HEK293 (cell line): Measurements from ENCODE around the gene LRCH1.

Experiments used
- CTCF ChIA-PET: fragments of 350-600 bp; formaldehyde crosslinking; extraction: SDS; loops from one replicate; lab custom pipeline; 2021; ENCODE audit warnings: antibody characterized with exemption; lab: Yijun Ruan, JAX
- POLR2A ChIA-PET: fragments of 300-600 bp; formaldehyde crosslinking; extraction: SDS; loops from one replicate; lab custom pipeline; 2020; ENCODE audit warnings: antibody characterized with exemption, inconsistent platforms; lab: Yijun Ruan, JAX
- H3K27ac ChIP-seq: fragments of 200-500 bp; sonication (Bioruptor generic); 2 replicates; pipeline ENCODE4 v1.5.1; 2014; ENCODE audit warnings: low read depth, low read length, control low read depth, inconsistent platforms; ENCODE audit errors: extremely low read depth
- H3K36me3 ChIP-seq, 2 experiments: fragments of 200-500 bp in 1 of 2; sonication (Bioruptor generic) in 1 of 2; 1 replicate in 1 of 2; 2 replicates in 1 of 2; pipeline ENCODE4 v1.5.1; 2014 to 2017; ENCODE audit warnings: inconsistent platforms in 2 of 2, low read length in 2 of 2; ENCODE audit not compliant: control insufficient read depth in 2 of 2, insufficient read depth in 1 of 2
- H3K4me1 ChIP-seq: fragments of 200-500 bp; sonication (Bioruptor generic); 2 replicates; pipeline ENCODE4 v1.5.1; 2014; ENCODE audit warnings: mild to moderate bottlenecking, low read length, inconsistent platforms; ENCODE audit not compliant: control insufficient read depth, insufficient read depth
- H3K4me3 ChIP-seq: 2 replicates; pipeline ENCODE4 v1.5.1; 2011; ENCODE audit warnings: low read depth, mild to moderate bottlenecking, control low read depth, low read length, moderate library complexity
- H3K9me3 ChIP-seq: fragments of 200-500 bp; sonication (Bioruptor generic); 2 replicates; pipeline ENCODE4 v1.5.1; 2014; ENCODE audit warnings: low read depth, low read length, inconsistent platforms; ENCODE audit not compliant: control insufficient read depth, insufficient read depth
- ELK4 ChIP-seq: IDR thresholded peaks from 2 replicates; pipeline ENCODE4 v1.6.1; 2011; ENCODE audit warnings: mild to moderate bottlenecking, low read depth, low read length, borderline replicate concordance
- GLI4 ChIP-seq: fragments of 450-650 bp; formaldehyde crosslinking; IDR thresholded peaks from 2 replicates; pipeline ENCODE4 v1.5.1; 2016; ENCODE audit warnings: missing biosample characterization, missing genetic modification characterization
- GLIS2 ChIP-seq: fragments of 450-650 bp; formaldehyde crosslinking; IDR thresholded peaks from 2 replicates; pipeline ENCODE4 v1.5.1; 2016; ENCODE audit warnings: missing biosample characterization, missing genetic modification characterization
- KLF1 ChIP-seq: fragments of 450-650 bp; formaldehyde crosslinking; IDR thresholded peaks from 2 replicates; pipeline ENCODE4 v1.5.1; 2016; ENCODE audit warnings: missing biosample characterization, missing genetic modification characterization
- KLF10 ChIP-seq: fragments of 450-650 bp; IDR thresholded peaks from 2 replicates; pipeline ENCODE4 v1.5.1; 2018; ENCODE audit warnings: missing biosample characterization, mild to moderate bottlenecking, missing genetic modification characterization
- KLF17 ChIP-seq: fragments of 450-650 bp; formaldehyde crosslinking; IDR thresholded peaks from 2 replicates; pipeline ENCODE4 v1.5.1; 2016; ENCODE audit warnings: missing biosample characterization, missing genetic modification characterization
- KLF7 ChIP-seq: fragments of 450-650 bp; formaldehyde crosslinking; IDR thresholded peaks from 2 replicates; pipeline ENCODE4 v1.5.1; 2016; ENCODE audit warnings: missing biosample characterization, missing genetic modification characterization, borderline replicate concordance
- MEIS1 ChIP-seq: sonication (generic); formaldehyde crosslinking; IDR thresholded peaks from 2 replicates; pipeline ENCODE4 v1.8.1; 2022; ENCODE audit warnings: missing genetic modification reagents, mild to moderate bottlenecking, borderline replicate concordance
- ZBTB21 ChIP-seq: fragments of 450-650 bp; formaldehyde crosslinking; IDR thresholded peaks from 2 replicates; pipeline ENCODE4 v1.5.1; 2017; ENCODE audit warnings: missing biosample characterization, missing genetic modification characterization
- ZFP3 ChIP-seq: fragments of 450-650 bp; formaldehyde crosslinking; IDR thresholded peaks from 2 replicates; pipeline ENCODE4 v1.5.1; 2016; ENCODE audit warnings: low read depth, missing biosample characterization, missing genetic modification characterization
- ZFP41 ChIP-seq: fragments of 450-650 bp; formaldehyde crosslinking; IDR thresholded peaks from 2 replicates; pipeline ENCODE4 v1.5.1; 2016; ENCODE audit warnings: missing biosample characterization, missing genetic modification characterization, borderline replicate concordance
- ZNF138 ChIP-seq: fragments of 450-650 bp; formaldehyde crosslinking; IDR thresholded peaks from 2 replicates; pipeline ENCODE4 v1.5.1; 2016; ENCODE audit warnings: missing biosample characterization, missing genetic modification characterization, borderline replicate concordance
- ZNF169 ChIP-seq: fragments of 450-650 bp; formaldehyde crosslinking; IDR thresholded peaks from 2 replicates; pipeline ENCODE4 v1.5.1; 2016; ENCODE audit warnings: missing biosample characterization, missing genetic modification characterization
- ZNF18 ChIP-seq: fragments of 450-650 bp; formaldehyde crosslinking; IDR thresholded peaks from 2 replicates; pipeline ENCODE4 v1.5.1; 2016; ENCODE audit warnings: missing biosample characterization, missing genetic modification characterization
- ZNF223 ChIP-seq: fragments of 450-650 bp; formaldehyde crosslinking; IDR thresholded peaks from 2 replicates; pipeline ENCODE4 v1.5.1; 2016; ENCODE audit warnings: missing biosample characterization, missing genetic modification characterization
- ZNF24 ChIP-seq: fragments of 450-650 bp; formaldehyde crosslinking; IDR thresholded peaks from 2 replicates; pipeline ENCODE4 v1.5.1; 2016; ENCODE audit warnings: missing biosample characterization, missing genetic modification characterization
- ZNF366 ChIP-seq: fragments of 450-650 bp; formaldehyde crosslinking; conservative IDR thresholded peaks from 2 replicates; pipeline ENCODE4 v1.5.1; 2016; ENCODE audit warnings: missing biosample characterization, missing genetic modification characterization
- ZNF394 ChIP-seq: fragments of 450-650 bp; formaldehyde crosslinking; IDR thresholded peaks from 2 replicates; pipeline ENCODE4 v1.5.1; 2016; ENCODE audit warnings: missing biosample characterization, missing genetic modification characterization, mild to moderate bottlenecking, moderate library complexity, borderline replicate concordance
- ZNF521 ChIP-seq: fragments of 450-650 bp; formaldehyde crosslinking; IDR thresholded peaks from 2 replicates; pipeline ENCODE4 v1.5.1; 2017; ENCODE audit warnings: missing biosample characterization, mild to moderate bottlenecking, missing genetic modification characterization
- ZNF529 ChIP-seq: fragments of 450-650 bp; formaldehyde crosslinking; IDR thresholded peaks from 2 replicates; pipeline ENCODE4 v1.5.1; 2017; ENCODE audit warnings: missing genetic modification characterization, missing biosample characterization; ENCODE audit not compliant: insufficient replicate concordance
- ZNF610 ChIP-seq: fragments of 450-650 bp; formaldehyde crosslinking; IDR thresholded peaks from 2 replicates; pipeline ENCODE4 v1.5.1; 2016; ENCODE audit warnings: missing biosample characterization, missing genetic modification characterization, borderline replicate concordance
- ZNF660 ChIP-seq: fragments of 450-650 bp; IDR thresholded peaks from 2 replicates; pipeline ENCODE4 v1.5.1; 2018; ENCODE audit warnings: missing biosample characterization, mild to moderate bottlenecking, missing genetic modification characterization
- ZNF777 ChIP-seq: fragments of 450-650 bp; formaldehyde crosslinking; IDR thresholded peaks from 2 replicates; pipeline ENCODE4 v1.5.1; 2017; ENCODE audit warnings: missing biosample characterization, missing genetic modification characterization, borderline replicate concordance
- ZNF830 ChIP-seq: fragments of 450-650 bp; IDR thresholded peaks from 2 replicates; pipeline ENCODE4 v1.5.0; 2018; ENCODE audit warnings: missing biosample characterization, missing genetic modification characterization, low read depth, mild to moderate bottlenecking, moderate library complexity
- ZSCAN16 ChIP-seq: fragments of 450-650 bp; formaldehyde crosslinking; IDR thresholded peaks from 2 replicates; pipeline ENCODE4 v1.5.1; 2016; ENCODE audit warnings: missing biosample characterization, missing genetic modification characterization
- ZSCAN30 ChIP-seq: fragments of 450-650 bp; IDR thresholded peaks from 2 replicates; pipeline ENCODE4 v1.5.1; 2018; ENCODE audit warnings: missing biosample characterization, mild to moderate bottlenecking, missing genetic modification characterization, moderate library complexity
- ZXDB ChIP-seq: fragments of 450-650 bp; formaldehyde crosslinking; IDR thresholded peaks from 2 replicates; pipeline ENCODE4 v1.5.1; 2016; ENCODE audit warnings: missing biosample characterization, missing genetic modification characterization
- TF ChIP-seq, protein P1 (sequence below): fragments of 450-650 bp; formaldehyde crosslinking; IDR thresholded peaks from 2 replicates; pipeline ENCODE4 v1.5.1; 2016; ENCODE audit warnings: missing biosample characterization, missing genetic modification characterization
- TF ChIP-seq, protein P2 (sequence below): fragments of 450-650 bp; formaldehyde crosslinking; IDR thresholded peaks from 2 replicates; pipeline ENCODE4 v1.5.1; 2016; ENCODE audit warnings: missing biosample characterization, missing genetic modification characterization

LRCH1 gene

GRCh38 chr13:46775385-46776107, 222.6 kb downstream of the LRCH1 start (continued):
- TF ChIP-seq, protein P1, sequence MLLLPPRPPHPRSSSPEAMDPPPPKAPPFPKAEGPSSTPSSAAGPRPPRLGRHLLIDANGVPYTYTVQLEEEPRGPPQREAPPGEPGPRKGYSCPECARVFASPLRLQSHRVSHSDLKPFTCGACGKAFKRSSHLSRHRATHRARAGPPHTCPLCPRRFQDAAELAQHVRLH (tag by site-specific recombination) = no peak

- peaks cover 27 to 88% of the 10 kb centered on the region in 2 experiments; a peak in 2 of 3 replicates for H3K36me3 ChIP-seq
- H3K27ac ChIP-seq = no peak overlapping the region
- no peaks in the 10 kb centered on the region for H3K9me3 ChIP-seq
- TF ChIP-seq ZNF529 (no peak), ZSCAN30 (no peak), GLI4 (tag by site-specific recombination) (no peak), ZXDB (tag by site-specific recombination) (no peak), ZNF24 (tag by site-specific recombination) (no peak), ZNF394 (tag by site-specific recombination) (no peak), ELK4 (no peak), ZNF169 (tag by site-specific recombination) (no peak), ZNF830 (no peak), ZSCAN16 (tag by site-specific recombination) (no peak), KLF1 (tag by site-specific recombination) (no peak), ZNF660 (no peak), ZNF777 (tag by site-specific recombination) (no peak), ZNF366 (tag by site-specific recombination) (no peak)
- TF ChIP-seq, all 188 proteins: peak for 0
- CTCF ChIA-PET = no interaction called here
- POLR2A ChIA-PET = no interaction called here
- Histone ChIP-seq H3K4me3 (no peak overlapping the region), H3K4me1 (no peaks in the 10 kb centered on the region)
Measured at GRCh38 chr13:46778095-46778494, 225.1 kb downstream of the LRCH1 start.

- Histone ChIP-seq H3K36me3 (peaks cover 31 to 87% of the 10 kb centered on the region in 2 experiments; a peak in 2 of 3 replicates), H3K9me3 (no peaks in the 10 kb centered on the region), H3K4me1 (no peaks in the 10 kb centered on the region), H3K27ac (no peak overlapping the region), H3K4me3 (no peak overlapping the region)
- ChIA-PET CTCF (no interaction called here), POLR2A (no interaction called here)
- TF ChIP-seq ZNF610 (no peak), KLF10 (tag by site-specific recombination) (no peak), ZNF138 (tag by site-specific recombination) (no peak), ZFP41 (tag by site-specific recombination) (no peak), KLF17 (tag by site-specific recombination) (no peak), ZNF521 (no peak), ZFP3 (no peak), KLF7 (tag by site-specific recombination) (no peak), ZNF223 (tag by site-specific recombination) (no peak), MEIS1 (CRISPR knock-in tag) (no peak), ZBTB21 (no peak), ZNF18 (tag by site-specific recombination) (no peak), GLIS2 (tag by site-specific recombination) (no peak)
- TF ChIP-seq, protein P2, sequence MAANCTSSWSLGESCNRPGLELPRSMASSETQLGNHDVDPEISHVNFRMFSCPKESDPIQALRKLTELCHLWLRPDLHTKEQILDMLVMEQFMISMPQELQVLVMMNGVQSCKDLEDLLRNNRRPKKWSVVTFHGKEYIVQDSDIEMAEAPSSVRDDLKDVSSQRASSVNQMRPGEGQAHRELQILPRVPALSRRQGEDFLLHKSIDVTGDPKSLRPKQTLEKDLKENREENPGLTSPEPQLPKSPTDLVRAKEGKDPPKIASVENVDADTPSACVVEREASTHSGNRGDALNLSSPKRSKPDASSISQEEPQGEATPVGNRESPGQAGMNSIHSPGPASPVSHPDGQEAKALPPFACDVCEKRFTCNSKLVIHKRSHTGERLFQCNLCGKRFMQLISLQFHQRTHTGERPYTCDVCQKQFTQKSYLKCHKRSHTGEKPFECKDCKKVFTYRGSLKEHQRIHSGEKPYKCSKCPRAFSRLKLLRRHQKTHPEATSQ (tag by site-specific recombination) = no peak
Measured at GRCh38 chr13:46778890-46779289, 225.9 kb downstream of the LRCH1 start.
